Transverse colon (tissue), 4 donors: ENCODE measurements around the gene SPEM2. TPM values are rescaled to one million over a fixed set of nuclear protein-coding genes. Genes with fewer than 3 reads are reported as not detected.
A peak's percentile ranks its signal among the peaks of the same experiment; 100 is the strongest.

ENCODE experiments used
- DNase-seq: peaks from one replicate; pipeline ENCODE4 v3.0.0-alpha.2; 2019
- H3K27ac ChIP-seq, 4 donors: fragments of 200-600 bp; sonication (generic); 2 replicates each; pipeline ENCODE4 v1.5.1; 2016 to 2018; ENCODE audit warnings: inconsistent platforms in 4 of 4
- H3K27me3 ChIP-seq: fragments of 200-600 bp; sonication (generic); 2 replicates; pipeline ENCODE4 v1.5.1; 2017; ENCODE audit warnings: inconsistent platforms
- H3K36me3 ChIP-seq, 4 donors: fragments of 200-600 bp; sonication (generic); 2 replicates each; pipeline ENCODE4 v1.5.1; 2017 to 2019; ENCODE audit warnings: inconsistent platforms in 4 of 4
- H3K4me1 ChIP-seq, 4 donors: fragments of 200-600 bp; sonication (generic); 2 replicates each; pipeline ENCODE4 v1.5.1; 2017 to 2020; ENCODE audit warnings: inconsistent platforms in 4 of 4
- H3K4me3 ChIP-seq, 4 donors: fragments of 200-600 bp; sonication (generic); 1 replicate in 1 of 4; 2 replicates in 3 of 4; pipeline versions ENCODE4 v1.5.1 to v1.6.1; 2017 to 2019; ENCODE audit warnings: inconsistent platforms in 4 of 4
- H3K9me3 ChIP-seq, 2 donors: fragments of 200-600 bp; sonication (generic); 2 replicates each; pipeline ENCODE4 v1.5.1; 2017 to 2019; ENCODE audit warnings: inconsistent platforms in 2 of 2
- EP300 ChIP-seq: sonication (generic); formaldehyde crosslinking; IDR thresholded peaks from one replicate; pipeline ENCODE4 v1.6.1; 2017; ENCODE audit warnings: antibody characterized with exemption, low read depth
- POLR2A ChIP-seq: fragments of 450-650 bp; IDR thresholded peaks from one replicate; pipeline ENCODE4 v1.6.1; 2016; ENCODE audit warnings: antibody characterized with exemption, mild to moderate bottlenecking, moderate library complexity
- POLR2AphosphoS5 ChIP-seq, 3 donors: sonication (generic); formaldehyde crosslinking; IDR thresholded peaks; one replicate each; pipeline ENCODE4 v1.6.1; 2016; ENCODE audit warnings: antibody characterized with exemption in 3 of 3
- WGBS, 2 donors: methylation state at CpG; one replicate each; pipeline ENCODE4 v1.1.5; 2018; ENCODE audit warnings: low coverage in 1 of 2; 5-methylcytosine and 5-hydroxymethylcytosine counted together
- in situ Hi-C, 4 donors: fragments of 200-750 bp; cut with MboI; loops; one replicate each; pipeline versions ENCODE4 v1.15.0 to v1.15.1; 2017; ENCODE audit warnings: low sequenced_read_pairs in 3 of 4, low pct_ligation_motif_present in 1 of 4, low pct_unique_long_range_greater_than_20kb in 1 of 4
- intact Hi-C: fragments of 100-400 bp; cut with DNase I; formaldehyde crosslinking; loops from one replicate; pipeline ENCODE4 v1.15.1; 2023; ENCODE audit warnings: low total_unique reads
- total RNA-seq, 4 donors: library from RNA; depleted of rRNA; stranded (reverse); fragments of >200 nt; gene quantifications; one replicate each; pipeline ENCODE4 v1.1.0, GENCODE V29; 2016
- TF ChIP-seq, protein P1 (sequence below), 5 experiments: fragments of 200-600 bp in 3 of 5; fragments of 450-650 bp in 2 of 5; sonication (generic) in 3 of 5; IDR thresholded peaks; 1 replicate in 2 of 5; 2 replicates in 3 of 5; pipeline ENCODE4 v1.5.1; 2016 to 2017; ENCODE audit warnings: antibody characterized with exemption in 5 of 5, inconsistent platforms in 3 of 5, mild to moderate bottlenecking in 2 of 5, moderate library complexity in 1 of 5

The SPEM2 gene
- total RNA-seq, 4 donors from 2014 or later, result not detected

DNA sequence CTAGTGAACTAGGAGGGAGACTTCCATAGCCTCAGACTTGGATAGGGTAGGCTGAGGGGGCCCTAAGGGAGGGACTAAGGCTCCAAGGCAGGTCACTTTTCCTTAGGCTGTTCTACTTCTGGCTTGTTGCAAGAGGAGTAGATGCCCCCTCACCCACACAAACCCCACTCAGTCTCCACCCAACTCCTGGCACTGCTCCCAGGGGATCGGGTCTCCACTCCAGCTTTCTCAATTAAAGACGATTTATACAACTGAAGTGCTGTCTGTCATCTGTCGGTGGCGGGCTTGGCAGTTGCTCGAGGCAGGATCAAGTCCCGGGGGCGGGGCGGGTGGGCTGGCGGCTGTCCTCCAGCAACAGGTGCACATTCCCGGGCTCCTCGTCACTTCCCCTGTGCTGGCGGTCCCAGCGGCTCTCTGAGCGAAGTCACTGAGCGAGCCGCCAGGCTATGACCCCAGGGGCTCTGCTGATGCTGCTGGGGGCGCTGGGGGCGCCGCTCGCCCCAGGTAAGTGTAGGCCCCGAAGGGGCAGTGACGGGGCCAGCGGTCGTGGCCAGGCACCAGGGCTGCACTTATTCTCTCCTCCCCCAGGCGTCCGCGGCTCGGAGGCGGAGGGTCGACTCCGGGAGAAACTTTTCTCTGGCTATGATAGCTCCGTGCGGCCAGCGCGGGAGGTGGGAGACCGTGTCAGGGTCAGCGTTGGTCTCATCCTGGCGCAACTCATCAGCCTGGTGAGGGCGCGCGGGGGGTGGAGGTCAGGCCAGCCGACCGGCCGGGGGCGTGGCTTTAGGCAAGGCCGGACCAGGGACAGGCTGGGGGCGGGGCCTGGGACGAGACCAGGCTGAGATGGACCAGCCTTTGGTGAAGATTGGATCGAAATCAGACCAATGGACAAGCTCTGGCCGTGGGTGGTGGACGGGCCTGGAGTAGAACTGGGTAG, 19.5 kb downstream of the SPEM2 start, which contains the start of gene CHRNB1:
Gene CHRNB1 (plus strand): TSS at position 380 of the 937 bp plus-strand sequence. CDS start 67 bp downstream, at position 447.
- peaks cover 64% of the 10 kb centered on the region for H3K27me3 ChIP-seq
- H3K27ac ChIP-seq, result peak within 1 kb of the TSS in 2 of 4 donors; percentile 36 to 49
- H3K4me1 ChIP-seq, result peaks cover 7 to 31% (median 18%) of the 10 kb centered on the region in 4 donors
- H3K4me3 ChIP-seq, result peak within 1 kb of the TSS; percentile 14 to 44 (median 30)
- intact Hi-C loops (no loop called here), in situ Hi-C loops (no loop called here)
- peak; percentile 87 for DNase-seq
- no peaks in the 10 kb centered on the region for H3K9me3 ChIP-seq
- TF ChIP-seq, protein P1, sequence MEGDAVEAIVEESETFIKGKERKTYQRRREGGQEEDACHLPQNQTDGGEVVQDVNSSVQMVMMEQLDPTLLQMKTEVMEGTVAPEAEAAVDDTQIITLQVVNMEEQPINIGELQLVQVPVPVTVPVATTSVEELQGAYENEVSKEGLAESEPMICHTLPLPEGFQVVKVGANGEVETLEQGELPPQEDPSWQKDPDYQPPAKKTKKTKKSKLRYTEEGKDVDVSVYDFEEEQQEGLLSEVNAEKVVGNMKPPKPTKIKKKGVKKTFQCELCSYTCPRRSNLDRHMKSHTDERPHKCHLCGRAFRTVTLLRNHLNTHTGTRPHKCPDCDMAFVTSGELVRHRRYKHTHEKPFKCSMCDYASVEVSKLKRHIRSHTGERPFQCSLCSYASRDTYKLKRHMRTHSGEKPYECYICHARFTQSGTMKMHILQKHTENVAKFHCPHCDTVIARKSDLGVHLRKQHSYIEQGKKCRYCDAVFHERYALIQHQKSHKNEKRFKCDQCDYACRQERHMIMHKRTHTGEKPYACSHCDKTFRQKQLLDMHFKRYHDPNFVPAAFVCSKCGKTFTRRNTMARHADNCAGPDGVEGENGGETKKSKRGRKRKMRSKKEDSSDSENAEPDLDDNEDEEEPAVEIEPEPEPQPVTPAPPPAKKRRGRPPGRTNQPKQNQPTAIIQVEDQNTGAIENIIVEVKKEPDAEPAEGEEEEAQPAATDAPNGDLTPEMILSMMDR (IDR thresholded peaks at IDR 0.05), result peak in 2 of 5 experiments; percentile 20 to 22
- no peak for TF ChIP-seq POLR2A
- 9 to 60% methylated on average over 1 to 36 of the region's 51 CpGs for WGBS, 2 donors
- H3K36me3 ChIP-seq, result no peaks in the 10 kb centered on the region

DNA sequence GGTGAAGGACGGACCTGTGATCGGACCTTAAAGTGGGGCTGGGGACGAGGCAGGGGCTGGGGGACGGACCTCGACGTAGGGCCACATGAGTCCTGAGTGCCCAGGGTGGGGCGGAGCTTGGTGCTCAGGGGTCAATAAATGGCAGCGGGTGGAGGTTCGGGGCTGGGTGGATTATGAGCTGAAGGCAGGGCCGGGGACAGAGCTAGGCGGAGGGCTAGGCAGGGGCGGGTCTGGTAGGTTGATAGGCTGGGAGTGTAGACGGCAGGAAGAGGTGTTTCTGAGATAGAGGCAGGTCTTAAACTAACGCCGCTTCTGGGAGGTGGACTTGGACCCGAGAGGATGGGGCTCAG, 20.2 kb downstream of the SPEM2 start:
- Histone ChIP-seq H3K27me3 (peaks cover 58% of the 10 kb centered on the region), H3K27ac (peak overlapping the region in 2 of 4 donors; percentile 36 to 49), H3K4me1 (peaks cover under 1 to 24% (median 11%) of the 10 kb centered on the region in 4 donors), H3K4me3 (peak overlapping the region in 3 of 4 donors; percentile 14 to 44 (median 40)), H3K36me3 (no peaks in the 10 kb centered on the region), H3K9me3 (no peaks in the 10 kb centered on the region)
- in situ Hi-C loops (no loop called here), intact Hi-C loops (no loop called here)
- no peak for TF ChIP-seq POLR2A
- TF ChIP-seq, protein P1 (IDR thresholded peaks at IDR 0.05), result no peak
- peak; percentile 91 for DNase-seq
- 0 to 7% methylated on average over 4 to 16 of the region's 16 CpGs for WGBS, 2 donors

DNA sequence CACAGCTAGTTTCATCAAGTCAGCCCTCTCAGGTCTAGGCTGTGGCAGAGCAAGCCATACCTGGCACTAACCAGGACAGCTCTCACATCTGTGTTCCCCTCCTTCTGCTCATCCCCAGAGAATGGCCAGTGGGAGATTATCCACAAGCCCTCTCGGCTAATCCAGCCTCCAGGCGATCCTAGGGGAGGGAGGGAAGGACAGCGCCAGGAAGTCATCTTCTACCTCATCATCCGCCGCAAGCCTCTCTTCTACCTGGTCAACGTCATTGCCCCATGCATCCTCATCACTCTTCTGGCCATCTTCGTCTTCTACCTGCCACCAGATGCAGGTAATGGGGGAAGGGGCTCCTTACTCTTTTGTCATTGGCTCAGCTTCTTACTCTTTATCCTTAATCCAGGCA, 23.0 kb downstream of the SPEM2 start:
- TF ChIP-seq EP300, result no peak
- TF ChIP-seq POLR2AphosphoS5 (IDR thresholded peaks at IDR 0.05), result no peak
- TF ChIP-seq, protein P1 (IDR thresholded peaks at IDR 0.05), result no peak
- no peak for TF ChIP-seq POLR2A
- no peak overlapping the region for H3K27ac ChIP-seq
- peaks cover 0 to 21% (median 8%) of the 10 kb centered on the region in 4 donors for H3K4me1 ChIP-seq
- no peaks in the 10 kb centered on the region for H3K9me3 ChIP-seq
- intact Hi-C loops, result no loop called here
- WGBS, 2 donors, result 80 to 88% methylated on average over 1 to 7 of the region's 7 CpGs
- H3K4me3 ChIP-seq, result no peak overlapping the region
- H3K27me3 ChIP-seq, result peaks cover 42% of the 10 kb centered on the region
- DNase-seq, result no peak
- in situ Hi-C loops, result no loop called here
- no peaks in the 10 kb centered on the region for H3K36me3 ChIP-seq

DNA sequence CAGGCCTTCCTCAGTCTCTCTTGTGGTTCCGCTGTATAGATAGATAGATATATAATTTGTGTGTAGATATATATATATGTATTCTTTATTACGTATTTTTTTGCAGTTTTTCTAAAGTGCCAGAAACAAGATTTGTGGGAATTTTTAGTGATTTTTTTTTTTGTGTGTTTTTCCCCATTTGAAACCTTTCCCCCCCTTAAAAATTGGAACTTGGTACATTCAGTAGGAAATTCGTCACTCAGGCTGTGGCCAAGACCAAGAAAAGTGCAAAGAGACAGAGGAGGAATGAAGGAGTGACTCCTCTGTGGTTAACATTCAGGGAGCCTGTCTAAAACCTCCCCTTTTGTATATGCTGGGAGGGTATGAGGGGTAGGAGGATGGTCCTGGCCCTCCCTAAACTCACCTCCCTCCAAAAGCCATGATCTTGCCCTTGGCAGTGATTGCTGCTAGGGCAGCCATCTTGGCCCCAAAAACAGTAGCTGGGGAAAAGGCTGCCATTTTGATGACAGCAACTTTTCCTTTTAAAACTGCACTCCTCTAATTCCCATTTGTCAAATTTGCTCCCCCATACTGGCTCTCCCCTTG, 34.6 kb downstream of the SPEM2 start:
- intact Hi-C loops (no loop called here), in situ Hi-C loops (no loop called here)
- H3K4me1 ChIP-seq, result peaks cover 4 to 9% (median 7%) of the 10 kb centered on the region in 4 donors
- H3K27ac ChIP-seq, result no peak overlapping the region
- 67 to 71% methylated on average over 2 to 3 of the region's 3 CpGs for WGBS, 2 donors
- no peak overlapping the region for H3K4me3 ChIP-seq
- no peak for DNase-seq
- no peaks in the 10 kb centered on the region for H3K36me3 ChIP-seq
- H3K27me3 ChIP-seq, result no peaks in the 10 kb centered on the region
- no peaks in the 10 kb centered on the region for H3K9me3 ChIP-seq
- TF ChIP-seq POLR2A (no peak), EP300 (no peak), POLR2AphosphoS5 (IDR thresholded peaks at IDR 0.05) (no peak)
- TF ChIP-seq, protein P1 (IDR thresholded peaks at IDR 0.05), result no peak
